ENCODE results near the gene SLAMF1. TPM values are rescaled to one million over a fixed set of nuclear protein-coding genes. Genes with fewer than 3 reads are reported as not detected.

The SLAMF1 gene
- total RNA-seq, 4 donors from 2014 or later = 0.57 to 5.0 (median 0.95) TPM

DNA sequence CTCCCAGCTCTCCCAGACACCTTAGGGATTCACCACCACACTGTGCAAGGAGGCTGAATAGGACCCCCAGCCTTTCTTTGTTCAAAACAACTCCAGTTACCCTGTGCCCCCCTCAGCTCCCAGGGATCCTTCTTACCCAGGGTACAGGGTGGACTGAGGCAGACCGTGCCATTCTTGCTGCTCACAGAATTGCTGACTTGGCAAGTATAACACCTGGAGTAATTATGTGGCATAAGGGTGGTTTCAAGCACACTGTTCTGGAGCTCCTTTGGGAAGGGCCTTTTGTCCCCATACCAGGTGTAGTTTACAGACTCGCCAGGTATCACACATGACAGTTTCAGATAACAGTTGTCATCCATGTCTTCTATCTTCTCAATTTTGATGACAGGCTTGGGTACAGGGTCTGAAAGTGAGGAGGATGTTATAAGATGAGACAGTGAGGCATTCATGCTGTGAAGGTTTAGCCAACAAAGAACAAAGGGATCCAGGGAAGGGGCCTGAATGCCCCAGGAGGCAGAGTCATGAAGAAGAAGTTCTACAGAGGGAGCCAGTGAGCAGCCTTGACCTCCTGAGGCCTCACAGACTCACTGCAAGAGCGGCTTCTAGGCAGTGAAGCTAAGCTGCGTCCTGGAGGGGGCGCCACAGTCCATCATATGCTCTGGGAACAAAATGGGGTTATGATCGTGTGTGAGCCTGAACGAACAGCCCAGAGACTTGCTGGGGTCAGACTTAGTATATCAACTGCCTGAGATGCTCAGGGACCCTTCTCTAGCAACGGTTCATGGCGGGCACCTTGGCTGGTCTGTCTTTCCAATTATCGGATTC, 34.4 kb upstream of the SLAMF1 start:
- H3K27ac ChIP-seq (replicated peaks in 1 of 4) = no peak overlapping the region
- no peak overlapping the region for H3K4me3 ChIP-seq
- TF ChIP-seq POLR2AphosphoS5 (IDR thresholded peaks at IDR 0.05) = no peak
- TF ChIP-seq, protein P1, sequence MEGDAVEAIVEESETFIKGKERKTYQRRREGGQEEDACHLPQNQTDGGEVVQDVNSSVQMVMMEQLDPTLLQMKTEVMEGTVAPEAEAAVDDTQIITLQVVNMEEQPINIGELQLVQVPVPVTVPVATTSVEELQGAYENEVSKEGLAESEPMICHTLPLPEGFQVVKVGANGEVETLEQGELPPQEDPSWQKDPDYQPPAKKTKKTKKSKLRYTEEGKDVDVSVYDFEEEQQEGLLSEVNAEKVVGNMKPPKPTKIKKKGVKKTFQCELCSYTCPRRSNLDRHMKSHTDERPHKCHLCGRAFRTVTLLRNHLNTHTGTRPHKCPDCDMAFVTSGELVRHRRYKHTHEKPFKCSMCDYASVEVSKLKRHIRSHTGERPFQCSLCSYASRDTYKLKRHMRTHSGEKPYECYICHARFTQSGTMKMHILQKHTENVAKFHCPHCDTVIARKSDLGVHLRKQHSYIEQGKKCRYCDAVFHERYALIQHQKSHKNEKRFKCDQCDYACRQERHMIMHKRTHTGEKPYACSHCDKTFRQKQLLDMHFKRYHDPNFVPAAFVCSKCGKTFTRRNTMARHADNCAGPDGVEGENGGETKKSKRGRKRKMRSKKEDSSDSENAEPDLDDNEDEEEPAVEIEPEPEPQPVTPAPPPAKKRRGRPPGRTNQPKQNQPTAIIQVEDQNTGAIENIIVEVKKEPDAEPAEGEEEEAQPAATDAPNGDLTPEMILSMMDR (IDR thresholded peaks at IDR 0.05) = peak; percentile 19 to 38 (median 30)
- no peak for TF ChIP-seq EP300 (IDR thresholded peaks at IDR 0.05)
- intact Hi-C loops (cut with DNase I) = no loop called here
- 73% methylated on average over 7 of the region's 10 CpGs for WGBS
- no peaks in the 10 kb centered on the region for H3K4me1 ChIP-seq
- peaks cover 0 to 37% (median 0%) of the 10 kb centered on the region in 4 donors for H3K27me3 ChIP-seq
- no peaks in the 10 kb centered on the region for H3K9me3 ChIP-seq
- H3K36me3 ChIP-seq = no peaks in the 10 kb centered on the region
- no peak for DNase-seq (ENCODE audit: extremely low spot score)

DNA sequence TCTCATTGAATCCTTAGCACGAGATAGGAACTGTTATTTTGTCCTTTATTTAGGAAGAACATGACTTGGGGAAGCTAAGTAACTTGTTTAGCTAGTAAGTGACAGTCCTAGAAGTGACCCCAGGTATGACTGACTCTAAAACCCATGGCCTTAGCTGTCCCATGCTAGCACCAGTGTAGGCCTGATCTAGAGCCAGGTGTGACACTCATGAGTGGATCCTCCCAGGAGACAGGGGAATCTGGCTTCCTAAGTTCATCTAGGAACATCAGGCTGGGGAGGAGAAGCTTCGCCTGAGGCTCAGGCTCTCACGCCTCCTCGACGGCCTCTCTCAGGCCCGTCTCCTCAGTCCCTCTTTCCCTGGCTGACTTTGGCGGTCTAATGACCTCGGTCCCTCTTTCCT, 33.6 kb upstream of the SLAMF1 start:
- Histone ChIP-seq H3K36me3 (no peaks in the 10 kb centered on the region), H3K9me3 (no peaks in the 10 kb centered on the region), H3K4me3 (no peak overlapping the region), H3K27ac (replicated peaks in 1 of 4) (no peak overlapping the region), H3K27me3 (peaks cover 0 to 37% (median 0%) of the 10 kb centered on the region in 4 donors), H3K4me1 (no peaks in the 10 kb centered on the region)
- no peak for DNase-seq (ENCODE audit: extremely low spot score)
- TF ChIP-seq, protein P1 (IDR thresholded peaks at IDR 0.05) = no peak
- TF ChIP-seq EP300 (IDR thresholded peaks at IDR 0.05) (no peak), POLR2A (IDR thresholded peaks at IDR 0.05; ENCODE audit: low read depth) (no peak), POLR2AphosphoS5 (IDR thresholded peaks at IDR 0.05) (no peak)
- 91% methylated on average over 7 of the region's 8 CpGs for WGBS
- intact Hi-C loops (cut with DNase I) = no loop called here

DNA sequence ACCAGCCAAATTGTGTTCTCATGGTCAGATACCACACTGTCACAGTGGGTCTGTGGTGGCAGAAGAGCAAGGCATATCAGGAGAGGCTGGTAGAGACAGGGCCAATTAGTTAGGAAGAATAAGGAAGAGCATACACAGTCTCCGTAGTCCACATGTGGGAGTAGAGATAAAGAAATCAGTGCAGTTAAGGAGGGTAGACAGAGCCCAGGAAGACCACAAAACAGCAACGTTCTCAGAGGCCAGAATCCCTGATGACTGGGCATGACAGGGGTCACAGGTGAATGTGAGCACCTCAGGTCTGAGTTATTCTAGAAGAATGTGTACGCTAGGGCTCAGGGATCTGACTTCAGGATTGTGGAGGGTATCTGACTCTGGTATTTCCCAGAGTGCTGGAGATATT, 33.0 kb upstream of the SLAMF1 start:
- WGBS = 72% methylated on average over 3 of the region's 3 CpGs
- H3K27ac ChIP-seq (replicated peaks in 1 of 4) = no peak overlapping the region
- no peaks in the 10 kb centered on the region for H3K36me3 ChIP-seq
- no peak for DNase-seq (ENCODE audit: extremely low spot score)
- H3K9me3 ChIP-seq = no peaks in the 10 kb centered on the region
- no peak overlapping the region for H3K4me3 ChIP-seq
- H3K4me1 ChIP-seq = no peaks in the 10 kb centered on the region
- intact Hi-C loops (cut with DNase I) = no loop called here
- peaks cover 0 to 38% (median 0%) of the 10 kb centered on the region in 4 donors for H3K27me3 ChIP-seq
- TF ChIP-seq POLR2A (IDR thresholded peaks at IDR 0.05; ENCODE audit: low read depth) (no peak), EP300 (IDR thresholded peaks at IDR 0.05) (no peak), POLR2AphosphoS5 (IDR thresholded peaks at IDR 0.05) (no peak)
- TF ChIP-seq, protein P1 (IDR thresholded peaks at IDR 0.05) = no peak

DNA sequence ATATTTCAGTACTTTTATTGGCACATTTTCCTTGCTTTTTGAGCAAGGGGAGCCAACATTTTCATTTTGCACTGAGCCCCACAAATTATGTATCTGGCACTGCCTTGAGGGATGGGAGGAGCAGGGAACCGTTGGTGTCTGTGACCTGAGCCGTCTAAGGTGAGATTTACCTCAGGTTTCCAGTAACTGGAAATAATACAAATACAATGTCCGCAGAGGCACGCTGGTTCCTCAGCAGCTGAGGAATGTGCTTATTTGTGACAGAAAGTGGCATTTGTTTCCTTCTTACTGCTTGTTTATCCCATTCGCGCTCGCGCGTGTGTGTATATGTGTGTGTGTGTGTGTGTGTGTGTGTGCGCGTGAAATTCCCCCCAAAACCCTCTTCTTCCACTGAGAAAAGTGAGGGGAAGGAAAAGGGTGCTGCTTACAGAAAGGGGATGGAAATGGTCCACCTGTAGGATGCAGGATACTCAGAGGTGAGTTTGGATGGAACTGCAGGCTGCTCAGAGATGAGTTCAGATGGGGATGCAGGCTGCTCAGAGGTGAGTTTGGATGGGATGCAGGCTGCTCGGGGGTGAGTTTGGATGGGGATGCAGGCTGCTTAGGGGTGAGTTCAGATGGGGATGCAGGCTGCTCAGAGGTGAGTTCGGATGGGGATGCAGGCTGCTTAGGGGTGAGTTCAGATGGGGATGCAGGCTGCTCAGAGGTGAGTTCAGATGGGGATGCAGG, 30.2 kb upstream of the SLAMF1 start:
- Histone ChIP-seq H3K4me3 (no peak overlapping the region), H3K9me3 (no peaks in the 10 kb centered on the region), H3K4me1 (no peaks in the 10 kb centered on the region), H3K36me3 (no peaks in the 10 kb centered on the region), H3K27ac (replicated peaks in 1 of 4) (no peak overlapping the region), H3K27me3 (peaks cover 0 to 43% (median 0%) of the 10 kb centered on the region in 4 donors)
- DNase-seq (ENCODE audit: extremely low spot score) = no peak
- WGBS = 78% methylated on average over 13 of the region's 13 CpGs
- intact Hi-C loops (cut with DNase I) = no loop called here
- TF ChIP-seq POLR2A (IDR thresholded peaks at IDR 0.05; ENCODE audit: low read depth) = no peak
- TF ChIP-seq, protein P1 (IDR thresholded peaks at IDR 0.05) = no peak
- TF ChIP-seq POLR2AphosphoS5 (IDR thresholded peaks at IDR 0.05) = no peak
- TF ChIP-seq EP300 (IDR thresholded peaks at IDR 0.05) = no peak
